Chondrocyte (in vitro differentiated cells): ENCODE results near the gene LHFPL2. TPM values are rescaled to one million over a fixed set of nuclear protein-coding genes. Genes with fewer than 3 reads are reported as not detected.
A peak's percentile ranks its signal among the peaks of the same experiment; 100 is the strongest.

Experiments
- DNase-seq: peaks from one replicate; pipeline ENCODE4 v3.0.0; 2021; ENCODE audit warnings: mixed read lengths, low spot score
- H3K27ac Mint-ChIP-seq: one replicate; pipeline ENCODE4 v1.8.0; 2021; ENCODE audit warnings: mild to moderate bottlenecking, moderate library complexity, mixed read lengths; ENCODE audit not compliant: unreplicated experiment
- H3K27me3 Mint-ChIP-seq: 2 replicates; pipeline ENCODE4 v1.8.0; 2021; ENCODE audit warnings: low read depth, mixed read lengths
- H3K36me3 Mint-ChIP-seq: 2 replicates; pipeline ENCODE4 v1.8.0; 2021; ENCODE audit warnings: low read depth, mixed read lengths
- H3K4me1 Mint-ChIP-seq: 2 replicates; pipeline ENCODE4 v1.8.0; 2021; ENCODE audit warnings: low read depth, mild to moderate bottlenecking, mixed read lengths
- H3K4me3 Mint-ChIP-seq: one replicate; pipeline ENCODE4 v1.8.0; 2021; ENCODE audit warnings: mild to moderate bottlenecking, moderate library complexity, mixed read lengths; ENCODE audit not compliant: unreplicated experiment
- H3K9me3 Mint-ChIP-seq: 2 replicates; pipeline ENCODE4 v1.8.0; 2021; ENCODE audit warnings: low read depth, mixed read lengths
- CTCF ChIP-seq: fragments of 200-600 bp; sonication (generic); IDR thresholded peaks from 2 replicates; pipeline ENCODE4 v1.5.0; 2021; ENCODE audit warnings: antibody characterized with exemption, mild to moderate bottlenecking, moderate library complexity
- total RNA-seq: library from RNA; stranded (reverse); gene quantifications from 3 replicates; pipeline ENCODE4 v1.2.1, GENCODE V29; 2021

LHFPL2 gene
- total RNA-seq, 1 donor from 2014 or later, result 49.4 TPM

GRCh38 chr5:78541086-78541654 is 107.4 kb downstream of the LHFPL2 start:
- no peak for DNase-seq
- Mint-ChIP-seq H3K4me1 (peaks cover 63% of the 10 kb centered on the region), H3K27me3 (no peaks in the 10 kb centered on the region), H3K27ac (peak overlapping the region; percentile 55), H3K4me3 (no peak overlapping the region), H3K9me3 (no peaks in the 10 kb centered on the region), H3K36me3 (no peaks in the 10 kb centered on the region)
- no peak for TF ChIP-seq CTCF

- Mint-ChIP-seq H3K4me1 (peaks cover 58% of the 10 kb centered on the region), H3K27ac (no peak overlapping the region), H3K4me3 (no peak overlapping the region)
These were observed 108.1 kb downstream of the LHFPL2 start for GRCh38 chr5:78540335-78541085.

GRCh38 chr5:78538240-78538850 is 110.2 kb downstream of the LHFPL2 start:
- Mint-ChIP-seq H3K4me3 (no peak overlapping the region), H3K36me3 (no peaks in the 10 kb centered on the region), H3K4me1 (peaks cover 58% of the 10 kb centered on the region), H3K27me3 (no peaks in the 10 kb centered on the region), H3K9me3 (no peaks in the 10 kb centered on the region), H3K27ac (no peak overlapping the region)
- no peak for DNase-seq
- TF ChIP-seq CTCF, result no peak

More at GRCh38 chr5:78540335-78541085, 108.1 kb downstream of the LHFPL2 start:
- no peak for DNase-seq
- no peaks in the 10 kb centered on the region for H3K36me3 Mint-ChIP-seq
- TF ChIP-seq CTCF, result peak; percentile 32
- H3K27me3 Mint-ChIP-seq, result no peaks in the 10 kb centered on the region
- H3K9me3 Mint-ChIP-seq, result no peaks in the 10 kb centered on the region

- peak; percentile 80 for TF ChIP-seq CTCF
- Mint-ChIP-seq H3K27ac (no peak overlapping the region), H3K9me3 (no peaks in the 10 kb centered on the region), H3K4me1 (peaks cover 63% of the 10 kb centered on the region), H3K36me3 (no peaks in the 10 kb centered on the region), H3K27me3 (no peaks in the 10 kb centered on the region), H3K4me3 (no peak overlapping the region)
- no peak for DNase-seq
These were observed 110.8 kb downstream of the LHFPL2 start for GRCh38 chr5:78537821-78538220.

- H3K27me3 Mint-ChIP-seq, result no peaks in the 10 kb centered on the region
- no peaks in the 10 kb centered on the region for H3K9me3 Mint-ChIP-seq
- no peaks in the 10 kb centered on the region for H3K36me3 Mint-ChIP-seq
- no peak overlapping the region for H3K4me3 Mint-ChIP-seq
- TF ChIP-seq CTCF, result no peak
- H3K27ac Mint-ChIP-seq, result no peak overlapping the region
- DNase-seq, result no peak
- H3K4me1 Mint-ChIP-seq, result peaks cover 63% of the 10 kb centered on the region
These were observed 111.2 kb downstream of the LHFPL2 start for GRCh38 chr5:78537411-78537810.
